TTC549 (cell line): ENCODE data around the gene PLCG2.
"Not testable (repeated sequence)": the region's sequence is repeated elsewhere in the genome, so short reads cannot be mapped to it uniquely, and the experiment has no call there.

Source experiments
- FAIRE-seq: peaks from 2 replicates; lab custom pipeline; 2012; peaks lifted over from hg19 to GRCh38; lab: Jason Lieb, UNC

The PLCG2 gene

GRCh38 chr16:82007189-82007588 lies 228.1 kb downstream of the PLCG2 start:
- FAIRE-seq: no peak

- no peak for FAIRE-seq
These were observed 230.0 kb downstream of the PLCG2 start for GRCh38 chr16:82008957-82009592.

- not testable (repeated sequence) for FAIRE-seq
These were observed 230.7 kb downstream of the PLCG2 start for GRCh38 chr16:82009789-82010188.

GRCh38 chr16:82010649-82011048 lies 231.6 kb downstream of the PLCG2 start:
- no peak for FAIRE-seq

GRCh38 chr16:82011199-82011641 lies 232.1 kb downstream of the PLCG2 start, which contains the start of gene SDR42E1:
Gene SDR42E1 (minus strand): TSS chr16:82011470. CDS start chr16:82000858, 10,612 bp downstream.
- FAIRE-seq: no peak
